DMS 273 (cell line): Measurements from ENCODE around the gene EBPL.
A peak's percentile ranks its signal among the peaks of the same experiment; 100 is the strongest.

ENCODE experiments used
- DNase-seq: peaks from one replicate; lab custom pipeline; 2025; ENCODE audit not compliant: unreplicated experiment; lab: John Stamatoyannopoulos, UW

Gene EBPL

DNA sequence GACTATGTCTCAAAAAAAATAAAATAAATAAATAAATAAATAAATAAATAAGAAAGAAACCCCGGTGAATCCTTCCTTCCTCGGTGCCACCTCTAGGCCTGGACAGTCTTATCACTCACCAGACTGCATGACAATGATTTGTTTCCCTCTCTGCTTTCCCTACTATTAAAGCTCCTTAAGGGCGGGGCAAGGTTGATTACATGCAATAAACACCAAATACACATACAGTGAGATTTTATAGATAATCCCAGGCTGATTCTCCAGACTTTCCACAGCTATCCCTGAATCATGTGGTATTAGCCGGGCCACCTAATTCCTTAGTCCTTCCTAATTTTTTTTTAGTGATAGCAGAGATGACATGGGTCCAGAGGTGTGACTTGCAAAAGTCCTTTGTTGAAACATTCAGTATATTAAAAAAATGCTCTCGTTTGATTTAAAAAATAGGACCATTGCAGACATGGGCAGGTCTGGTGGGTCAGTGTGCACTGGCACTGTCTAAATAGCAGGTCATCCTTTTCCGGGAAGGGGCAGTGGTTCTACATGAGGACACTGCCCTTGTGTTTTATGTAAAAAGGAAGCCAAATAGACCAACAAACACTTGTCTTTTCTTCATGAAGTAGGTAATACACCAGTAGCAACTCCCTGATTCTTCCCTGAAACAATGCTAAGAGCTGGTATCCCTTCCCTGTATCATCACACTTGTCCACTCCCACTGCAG, 14.5 kb downstream of the EBPL start:
- no peak for DNase-seq

DNA sequence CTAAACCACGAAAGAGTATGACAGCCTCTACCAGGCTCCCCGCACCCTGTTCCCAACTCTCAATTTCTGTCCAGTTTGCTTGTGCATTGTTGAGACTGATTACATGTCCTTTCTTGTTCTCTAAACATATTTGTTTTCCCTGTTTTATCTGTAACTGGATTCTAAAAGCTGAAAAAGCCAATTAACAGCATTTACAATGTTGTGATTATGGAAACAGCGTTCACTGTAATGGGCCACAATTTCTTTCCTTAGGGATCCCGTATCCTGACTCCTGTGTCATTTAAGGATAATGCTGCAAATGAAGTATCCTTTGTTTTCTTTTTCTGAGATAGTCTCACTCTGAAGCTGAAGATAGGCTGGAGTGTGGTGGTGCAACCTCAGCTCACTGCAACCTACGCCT, 20.5 kb downstream of the EBPL start:
- no peak for DNase-seq

DNA sequence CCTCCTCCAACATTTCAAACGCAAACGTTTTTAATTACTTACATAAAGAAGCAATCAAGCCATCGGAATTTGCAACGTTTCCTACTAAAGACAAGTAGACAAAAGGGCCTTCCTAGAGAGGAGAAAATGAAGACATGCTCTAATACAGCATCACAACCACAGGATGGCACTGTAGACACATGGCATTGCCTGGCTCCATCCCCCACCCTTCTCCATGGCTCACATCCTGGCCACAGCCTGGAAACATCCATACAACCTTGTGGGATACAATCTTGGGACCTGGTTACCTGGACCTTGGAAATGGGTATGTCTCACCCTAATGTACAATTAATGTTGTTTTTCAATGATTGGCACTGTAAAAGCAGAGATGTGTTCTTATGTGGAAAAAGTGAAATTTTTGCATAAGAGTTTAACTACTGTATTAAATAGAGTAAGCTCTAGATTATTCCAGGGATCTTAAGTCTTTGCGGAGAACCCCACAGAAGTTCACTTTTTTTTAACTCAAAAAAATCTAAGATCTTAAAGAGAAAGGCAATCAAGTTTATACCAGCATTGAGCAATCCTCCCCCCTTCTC, 21.5 kb downstream of the EBPL start:
- peak; percentile 75 for DNase-seq

GRCh38 chr13:49667773-49668172, 23.5 kb downstream of the EBPL start:
- DNase-seq = peak; percentile 17

DNA sequence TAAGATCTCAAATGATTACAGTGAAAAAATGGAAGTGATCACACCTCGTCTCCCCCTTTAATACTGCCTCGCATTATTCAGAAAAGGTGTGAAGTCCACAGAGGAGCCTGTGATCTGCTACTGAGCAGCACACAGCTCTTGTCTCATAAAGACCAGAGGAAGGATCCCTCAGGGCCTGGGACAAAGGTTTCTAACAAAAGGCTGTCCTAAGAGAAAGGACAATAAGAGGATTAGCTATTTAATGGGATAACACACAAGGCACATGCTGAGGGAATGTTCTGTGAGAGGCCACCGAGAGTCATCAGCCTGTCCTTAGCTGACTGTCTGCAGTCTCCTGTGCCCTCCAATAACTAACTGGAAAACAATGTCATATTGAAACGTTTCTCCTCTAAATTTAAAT, 26.7 kb downstream of the EBPL start:
- no peak for DNase-seq

- no peak for DNase-seq
Observed at GRCh38 chr13:49657241-49657641, 34.0 kb downstream of the EBPL start.

DNA sequence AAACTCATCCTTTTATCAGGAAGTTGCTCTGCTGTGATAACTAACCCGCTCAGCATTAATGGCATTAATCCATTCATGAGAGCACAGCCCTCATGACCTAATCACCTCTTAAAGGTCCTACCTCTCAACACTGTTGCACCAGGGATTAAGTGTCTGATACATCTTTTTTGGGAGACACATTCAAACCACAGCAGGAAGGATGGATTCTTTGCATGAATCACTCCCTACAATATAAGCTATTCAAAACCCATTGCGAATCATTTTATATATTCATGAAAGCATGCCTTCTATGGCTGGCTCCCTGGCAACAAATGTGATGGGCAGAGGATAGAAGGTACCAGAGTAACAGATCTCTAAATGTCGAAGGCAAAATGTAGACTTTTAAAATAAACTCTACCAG, 35.4 kb downstream of the EBPL start:
- no peak for DNase-seq

GRCh38 chr13:49654011-49654410, 37.3 kb downstream of the EBPL start:
- DNase-seq = no peak

DNA sequence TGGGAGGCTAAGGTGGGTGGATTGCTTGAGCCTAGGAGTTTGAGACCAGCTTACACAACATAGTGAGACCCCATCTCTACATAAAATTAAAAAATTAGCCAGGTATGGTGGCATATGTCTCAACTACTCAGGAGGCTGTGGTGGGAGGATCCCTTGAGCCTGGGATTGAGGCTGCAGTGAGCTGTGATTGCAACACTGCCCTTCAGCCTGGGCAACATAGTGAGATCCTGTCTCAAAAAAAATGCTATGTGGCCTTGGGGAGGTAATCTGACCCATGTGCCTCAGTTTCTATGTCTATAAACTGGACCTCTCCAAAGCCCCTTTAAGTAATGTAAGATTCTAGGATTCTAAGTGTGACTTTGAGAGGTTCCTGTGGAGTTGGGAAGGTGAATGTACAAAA, 37.8 kb downstream of the EBPL start:
- no peak for DNase-seq

DNA sequence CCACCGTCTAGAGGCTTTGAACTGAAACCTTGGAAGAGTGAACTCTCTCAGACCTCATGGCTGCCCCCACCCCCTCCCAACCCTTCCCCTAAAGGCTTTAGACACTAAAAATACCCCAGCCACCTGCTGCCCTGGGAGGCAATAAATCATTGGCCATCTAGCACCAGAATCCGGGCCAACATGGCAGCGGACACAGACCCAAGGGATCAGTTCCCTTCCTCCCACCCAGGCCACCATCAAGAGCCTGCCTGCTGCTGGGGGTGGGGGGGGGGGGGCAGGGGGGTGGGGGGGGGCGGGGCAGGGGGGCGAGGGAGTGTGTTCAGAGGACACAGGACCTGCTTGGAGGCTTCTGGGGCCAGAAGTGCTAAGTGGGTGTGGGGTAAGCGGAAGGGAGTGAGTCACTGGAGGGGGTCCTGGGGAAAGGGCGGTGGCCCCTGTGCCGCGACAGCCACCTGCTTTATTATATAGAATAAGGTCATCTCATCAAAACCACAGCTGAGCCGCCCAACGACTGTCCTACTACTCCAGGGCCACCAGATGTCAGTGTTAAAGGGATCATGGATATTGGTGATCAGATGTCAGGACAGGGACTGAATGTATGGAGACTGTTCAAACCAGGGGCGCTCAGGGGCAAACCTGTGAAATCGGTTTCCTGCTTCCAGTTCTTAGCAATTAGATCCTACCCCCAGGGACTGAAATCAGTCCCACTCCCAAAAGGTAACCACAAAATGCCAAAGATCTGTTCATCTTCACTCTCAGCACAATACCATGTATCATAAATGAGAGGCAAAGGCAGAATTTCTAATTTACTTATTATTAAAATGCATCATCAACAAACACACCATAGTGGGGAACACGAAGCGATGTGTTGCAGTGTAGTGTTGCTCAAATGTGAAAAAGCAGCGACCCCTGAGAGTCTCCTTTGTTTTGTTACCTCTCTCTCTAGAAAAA, 38.7 kb downstream of the EBPL start:
- DNase-seq = peak; percentile 73

GRCh38 chr13:49651570-49652354, 39.5 kb downstream of the EBPL start:
- DNase-seq = no peak

GRCh38 chr13:49649963-49650312, 41.3 kb downstream of the EBPL start:
- DNase-seq = no peak

GRCh38 chr13:49649244-49649962, 41.9 kb downstream of the EBPL start:
- DNase-seq = peak; percentile 34

DNA sequence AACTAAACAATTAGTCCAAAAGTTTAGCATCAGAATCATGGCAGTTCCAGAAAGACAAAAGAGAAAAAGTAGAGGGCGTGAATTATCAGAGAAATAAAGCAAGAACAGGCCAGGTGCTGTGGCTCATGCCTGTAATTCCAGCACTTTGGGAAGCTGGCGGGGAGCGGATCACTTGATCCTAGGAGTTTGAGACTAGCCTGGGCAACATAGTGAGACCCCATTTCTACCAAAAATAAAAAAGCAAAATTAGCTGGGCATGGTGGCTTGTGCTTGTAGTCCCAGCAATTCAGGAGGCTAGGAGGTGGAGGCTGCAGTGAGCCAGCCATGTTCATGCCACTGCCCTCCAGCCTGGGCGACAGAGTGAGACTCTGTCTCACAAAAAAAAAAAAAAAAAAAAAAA, 44.6 kb downstream of the EBPL start:
- DNase-seq = no peak

GRCh38 chr13:49645451-49645850, 45.8 kb downstream of the EBPL start:
- no peak for DNase-seq

DNA sequence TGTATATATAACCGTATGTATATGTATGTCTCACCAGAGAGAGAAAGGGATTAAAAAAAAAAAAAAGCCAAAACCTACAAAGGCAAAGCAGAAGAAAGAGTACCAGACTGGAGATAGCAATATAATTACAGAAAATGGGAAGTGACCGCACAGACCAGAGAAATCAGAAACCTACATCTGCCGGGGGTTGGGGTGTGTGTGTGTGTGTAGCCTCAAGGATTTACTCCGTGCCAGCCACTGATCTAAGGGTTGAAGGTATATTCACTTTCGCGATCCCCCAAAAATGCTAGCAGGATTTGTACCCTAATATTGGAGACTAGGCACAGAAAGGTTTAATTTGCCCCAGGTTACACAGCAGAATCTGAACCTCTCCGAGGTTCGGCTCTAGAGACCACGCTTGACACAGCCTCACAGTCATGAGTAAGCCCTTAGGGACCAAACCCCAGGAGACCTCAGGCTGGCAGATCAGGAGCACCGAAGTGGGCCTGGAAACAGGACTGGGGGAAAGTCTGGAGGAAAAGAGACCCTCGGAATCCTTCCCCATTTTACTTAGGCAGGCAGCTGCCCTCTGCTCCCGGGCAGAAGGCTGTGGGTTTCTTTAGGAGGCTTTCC, 48.1 kb downstream of the EBPL start:
- DNase-seq = no peak

- no peak for DNase-seq
Observed at GRCh38 chr13:49641801-49642291, 49.4 kb downstream of the EBPL start.

GRCh38 chr13:49638744-49639072, 52.6 kb downstream of the EBPL start:
- DNase-seq = no peak

- DNase-seq = no peak
Observed at GRCh38 chr13:49638030-49638743, 53.1 kb downstream of the EBPL start.
